Ectodermal cell (in vitro differentiated cells): ENCODE measurements around the gene MORF4L1. TPM values are rescaled to one million over a fixed set of nuclear protein-coding genes. Genes with fewer than 3 reads are reported as not detected.
"Not testable (repeated sequence)": the region's sequence is repeated elsewhere in the genome, so short reads cannot be mapped to it uniquely, and the experiment has no call there.

ENCODE experiments used
- H3K27ac ChIP-seq: 2 replicates; pipeline ENCODE4 v1.7.0; 2013; ENCODE audit warnings: mild to moderate bottlenecking, low read depth, low read length; ENCODE audit not compliant: insufficient read depth, poor library complexity, severe bottlenecking
- H3K27me3 ChIP-seq: 2 replicates; pipeline ENCODE4 v1.7.0; 2013; ENCODE audit warnings: mild to moderate bottlenecking, low read length; ENCODE audit not compliant: insufficient read depth, control insufficient read depth, poor library complexity, severe bottlenecking
- H3K36me3 ChIP-seq: one replicate; pipeline ENCODE4 v1.7.0; 2013; ENCODE audit warnings: low read length; ENCODE audit not compliant: control insufficient read depth, insufficient read depth
- H3K4me1 ChIP-seq: one replicate; pipeline ENCODE4 v1.7.0; 2013; ENCODE audit warnings: low read length; ENCODE audit not compliant: control insufficient read depth, insufficient read depth
- H3K4me3 ChIP-seq: 2 replicates; pipeline ENCODE4 v1.7.0; 2013; ENCODE audit warnings: low read depth, low read length, control low read depth; ENCODE audit not compliant: insufficient read depth
- H3K9me3 ChIP-seq: 2 replicates; pipeline ENCODE4 v1.7.0; 2013; ENCODE audit warnings: mild to moderate bottlenecking, low read length, moderate library complexity; ENCODE audit not compliant: control insufficient read depth
- WGBS, 2 experiments: methylation state at CpG; one replicate each; pipeline ENCODE4 v1.1.7; 2013; ENCODE audit warnings: missing lambda C conversion rate in 2 of 2; 5-methylcytosine and 5-hydroxymethylcytosine counted together
- polyA plus RNA-seq, 4 experiments: library from polyadenylated mRNA; stranded (reverse); fragments of 50-300 nt; gene quantifications; one replicate each; pipeline ENCODE4 v1.2.3, GENCODE V29; 2013

MORF4L1 gene, protein sequence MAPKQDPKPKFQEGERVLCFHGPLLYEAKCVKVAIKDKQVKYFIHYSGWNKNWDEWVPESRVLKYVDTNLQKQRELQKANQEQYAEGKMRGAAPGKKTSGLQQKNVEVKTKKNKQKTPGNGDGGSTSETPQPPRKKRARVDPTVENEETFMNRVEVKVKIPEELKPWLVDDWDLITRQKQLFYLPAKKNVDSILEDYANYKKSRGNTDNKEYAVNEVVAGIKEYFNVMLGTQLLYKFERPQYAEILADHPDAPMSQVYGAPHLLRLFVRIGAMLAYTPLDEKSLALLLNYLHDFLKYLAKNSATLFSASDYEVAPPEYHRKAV
- polyA plus RNA-seq (2013, experiment 1 of 4): 605 TPM
- 595 TPM for polyA plus RNA-seq (2013, experiment 2 of 4)
- polyA plus RNA-seq (2013, experiment 3 of 4): 457 TPM
- polyA plus RNA-seq (2013, experiment 4 of 4): 468 TPM

DNA sequence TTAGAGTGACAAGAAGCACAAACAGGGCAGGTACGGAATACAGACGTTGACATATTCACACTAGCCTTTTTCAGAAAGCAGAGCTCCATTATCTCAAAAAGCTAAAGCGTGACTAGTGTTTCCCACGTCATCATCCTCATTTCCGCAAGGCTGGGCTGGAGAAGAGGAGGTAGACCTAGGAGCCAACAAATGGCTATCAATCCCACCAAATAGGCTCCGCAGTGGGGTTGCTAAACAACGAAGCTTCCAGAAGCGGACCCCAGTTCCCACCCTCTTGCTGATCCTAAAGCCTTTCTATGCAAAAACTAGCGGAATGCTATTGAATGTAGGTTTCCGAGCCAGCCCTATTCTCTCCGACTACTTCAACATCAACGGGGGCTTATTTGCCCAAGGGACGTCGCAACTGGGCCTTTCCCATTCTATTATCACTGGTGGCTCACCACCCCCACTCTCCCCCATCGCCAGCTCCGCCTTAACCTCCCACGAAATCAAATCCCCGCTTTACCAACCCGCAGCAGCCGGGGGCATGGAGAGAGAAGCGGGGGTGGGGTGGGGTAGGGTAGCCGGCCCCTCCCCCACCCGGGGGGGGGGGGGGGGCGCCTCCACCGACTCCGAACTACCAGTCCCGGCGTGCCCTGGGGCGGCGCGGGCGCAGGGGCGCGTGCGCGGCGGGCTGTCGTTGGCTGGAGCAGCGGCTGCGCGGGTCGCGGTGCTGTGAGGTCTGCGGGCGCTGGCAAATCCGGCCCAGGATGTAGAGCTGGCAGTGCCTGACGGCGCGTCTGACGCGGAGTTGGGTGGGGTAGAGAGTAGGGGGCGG lies at the start of gene MORF4L1:
Gene MORF4L1, plus strand, starts transcription at position 736 of the 817 bp plus-strand sequence. CDS start 128 bp downstream, outside the sequence.
- Histone ChIP-seq H3K36me3 (no peaks in the 10 kb centered on the region), H3K4me3 (peak within 1 kb of the TSS; percentile 94), H3K27ac (peak within 1 kb of the TSS; percentile 99), H3K9me3 (no peaks in the 10 kb centered on the region), H3K4me1 (peaks cover 5% of the 10 kb centered on the region), H3K27me3 (no peaks in the 10 kb centered on the region)
- 5 to 6% methylated on average over 46 of the region's 52 CpGs for WGBS, 2 experiments

DNA sequence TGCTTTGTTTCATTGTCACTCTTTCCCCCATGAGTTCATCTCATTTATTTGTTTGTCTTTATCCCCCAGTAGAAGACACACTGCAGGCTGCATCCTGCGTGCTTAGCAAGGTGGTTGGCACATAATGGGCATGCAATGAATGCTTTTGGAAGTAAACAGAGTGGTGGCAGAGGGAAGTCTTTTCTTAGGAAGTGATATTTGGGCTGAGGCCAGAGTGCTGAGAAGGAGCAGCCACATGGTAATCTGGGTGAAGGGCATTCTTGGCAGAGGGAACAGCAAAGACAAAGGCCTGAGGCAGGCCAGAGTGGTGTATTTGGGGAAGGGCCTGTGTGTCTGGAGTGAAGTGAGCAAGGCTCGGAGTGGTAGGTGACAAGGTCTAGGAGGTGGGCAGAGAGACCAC lies 43.8 kb upstream of the MORF4L1 start:
- 90 to 94% methylated on average over 2 of the region's 2 CpGs for WGBS, 2 experiments
- Histone ChIP-seq H3K4me3 (no peak overlapping the region), H3K9me3 (no peaks in the 10 kb centered on the region), H3K36me3 (no peaks in the 10 kb centered on the region), H3K27me3 (no peaks in the 10 kb centered on the region), H3K27ac (no peak overlapping the region), H3K4me1 (no peaks in the 10 kb centered on the region)

DNA sequence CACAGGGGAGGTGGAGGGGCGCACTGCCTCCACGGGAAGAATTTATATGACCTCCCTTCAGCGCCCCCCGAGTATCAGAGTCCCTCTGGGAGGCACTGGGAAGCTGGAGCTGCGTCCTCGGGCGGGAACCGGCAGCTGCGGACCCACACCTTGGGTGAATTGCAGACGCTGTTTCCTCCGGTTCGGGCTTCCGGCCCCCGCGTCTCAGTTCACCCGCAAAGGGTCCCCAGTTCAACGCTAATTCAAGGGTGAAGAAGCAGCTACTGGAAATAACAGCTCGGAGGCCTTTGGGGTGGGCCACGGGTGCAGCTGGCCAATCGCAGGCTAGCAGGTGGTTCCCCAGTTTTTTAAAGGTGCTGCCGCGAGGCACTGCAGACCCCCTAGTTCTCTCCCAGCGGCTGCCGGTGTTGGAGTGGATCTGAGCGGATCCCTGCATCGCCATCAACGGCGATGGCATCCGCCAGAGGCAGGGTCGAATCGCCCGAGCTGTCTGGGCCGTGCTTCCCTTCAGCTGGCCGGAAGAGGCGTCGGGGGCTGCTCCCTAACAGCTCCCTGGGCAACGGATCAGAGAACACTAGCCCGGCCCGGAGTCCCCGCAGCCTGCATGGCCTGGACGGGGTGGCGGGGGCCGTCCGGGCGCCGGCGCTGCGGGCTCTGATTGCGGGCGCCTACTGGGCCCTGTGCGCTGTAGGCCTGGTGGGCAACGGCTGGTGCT lies 42.0 kb upstream of the MORF4L1 start:
- H3K9me3 ChIP-seq: no peaks in the 10 kb centered on the region
- 90% methylated on average over 52 of the region's 52 CpGs for WGBS, 2 experiments
- no peaks in the 10 kb centered on the region for H3K4me1 ChIP-seq
- H3K27me3 ChIP-seq: no peaks in the 10 kb centered on the region
- H3K27ac ChIP-seq: no peak overlapping the region
- no peak overlapping the region for H3K4me3 ChIP-seq
- H3K36me3 ChIP-seq: no peaks in the 10 kb centered on the region

DNA sequence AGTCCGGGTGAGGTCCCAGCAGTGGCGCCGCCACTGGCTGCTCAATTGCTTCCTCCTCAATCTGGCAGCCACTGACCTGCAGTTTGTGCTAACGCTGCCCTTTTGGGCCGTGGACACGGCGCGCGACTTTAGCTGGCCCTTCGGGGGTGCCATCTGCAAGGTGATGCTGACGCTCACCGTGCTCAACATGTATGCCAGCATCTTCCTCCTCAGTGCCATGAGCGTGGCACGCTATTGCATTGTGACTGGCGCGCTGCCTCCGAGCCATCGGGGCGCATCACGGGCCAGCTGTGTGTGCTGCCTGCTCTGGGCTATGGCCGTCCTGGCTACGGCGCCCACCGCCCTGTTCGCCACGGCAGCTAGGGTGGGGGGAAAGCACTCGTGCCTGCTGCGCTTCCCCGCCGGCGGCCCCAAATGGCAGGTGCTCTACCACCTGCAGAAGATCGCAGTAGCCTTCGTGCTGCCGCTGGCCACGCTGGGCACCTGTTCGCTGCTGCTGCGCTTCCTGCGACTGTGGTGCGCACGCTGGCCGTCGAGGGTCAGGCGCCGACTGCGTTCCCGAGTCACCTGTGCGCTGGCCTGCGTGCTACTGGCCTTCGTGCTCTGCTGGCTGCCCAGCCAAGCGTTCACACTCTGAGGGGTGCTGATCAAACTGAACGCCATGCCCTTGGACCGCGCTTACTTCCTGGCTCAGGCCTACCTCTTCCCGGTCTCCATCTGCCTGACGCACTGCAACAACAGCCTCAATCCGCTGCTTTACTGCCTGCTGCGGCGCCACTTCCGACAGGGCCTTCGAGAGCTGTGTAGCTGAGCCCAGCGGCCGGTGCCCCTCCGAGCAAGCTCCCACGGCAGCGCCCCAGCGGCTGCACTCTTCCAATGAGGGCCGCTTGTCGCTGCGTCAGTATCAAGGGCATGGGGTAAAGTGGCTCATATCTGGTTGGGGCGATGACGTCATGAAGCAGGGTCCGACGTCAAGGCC lies 41.2 kb upstream of the MORF4L1 start:
- Histone ChIP-seq H3K4me1 (no peaks in the 10 kb centered on the region), H3K36me3 (no peaks in the 10 kb centered on the region), H3K27ac (no peak overlapping the region), H3K4me3 (no peak overlapping the region), H3K27me3 (no peaks in the 10 kb centered on the region), H3K9me3 (no peaks in the 10 kb centered on the region)
- 93 to 94% methylated on average over 73 of the region's 73 CpGs for WGBS, 2 experiments

DNA sequence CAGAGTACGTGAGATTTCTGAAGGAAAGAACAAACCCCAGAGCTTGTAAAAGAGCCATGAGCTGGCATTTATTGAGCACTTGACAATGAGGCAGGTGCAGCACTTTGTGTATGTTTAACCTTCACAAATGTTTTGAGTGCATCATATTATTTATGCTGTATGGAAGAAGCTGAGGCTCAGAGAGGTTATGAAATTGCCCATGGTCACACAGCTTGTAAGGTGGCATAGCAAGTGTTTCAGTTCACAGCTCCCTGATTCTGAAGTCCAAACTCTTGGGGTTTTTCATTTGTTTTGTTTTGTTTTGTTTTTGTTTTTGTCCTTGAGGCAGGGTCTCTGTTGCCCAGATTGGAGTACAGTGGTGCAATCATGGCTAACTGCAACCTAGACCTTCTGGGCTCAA lies 36.4 kb upstream of the MORF4L1 start:
- H3K4me1 ChIP-seq: peaks cover 5% of the 10 kb centered on the region
- H3K36me3 ChIP-seq: no peaks in the 10 kb centered on the region
- no peaks in the 10 kb centered on the region for H3K9me3 ChIP-seq
- WGBS, 2 experiments: 94 to 96% methylated on average over 1 of the region's 1 CpG
- H3K27me3 ChIP-seq: no peaks in the 10 kb centered on the region
- no peak overlapping the region for H3K27ac ChIP-seq
- H3K4me3 ChIP-seq: no peak overlapping the region

DNA sequence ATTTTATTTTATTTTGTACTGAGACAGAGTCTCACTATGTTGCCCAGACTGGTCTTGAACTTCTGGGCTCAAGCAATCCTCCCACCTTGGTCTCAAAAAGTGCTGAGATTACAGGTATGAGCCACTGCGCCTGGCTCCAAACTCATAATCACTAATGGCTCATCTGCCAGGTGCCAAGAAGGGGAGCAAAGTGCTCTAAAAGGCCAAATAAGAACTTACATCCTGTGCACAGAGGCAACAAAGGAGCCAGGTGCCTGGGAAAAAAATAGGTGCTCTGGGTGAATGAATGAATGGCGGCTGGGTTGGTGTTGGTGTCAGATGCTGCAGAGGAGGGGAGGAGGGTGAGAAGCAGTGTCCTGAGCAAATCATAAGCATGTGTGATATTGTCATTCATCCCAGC lies 35.6 kb upstream of the MORF4L1 start:
- H3K27me3 ChIP-seq: no peaks in the 10 kb centered on the region
- H3K36me3 ChIP-seq: no peaks in the 10 kb centered on the region
- 71 to 79% methylated on average over 2 of the region's 2 CpGs for WGBS, 2 experiments
- H3K27ac ChIP-seq: no peak overlapping the region
- peaks cover 5% of the 10 kb centered on the region for H3K4me1 ChIP-seq
- no peaks in the 10 kb centered on the region for H3K9me3 ChIP-seq
- no peak overlapping the region for H3K4me3 ChIP-seq

DNA sequence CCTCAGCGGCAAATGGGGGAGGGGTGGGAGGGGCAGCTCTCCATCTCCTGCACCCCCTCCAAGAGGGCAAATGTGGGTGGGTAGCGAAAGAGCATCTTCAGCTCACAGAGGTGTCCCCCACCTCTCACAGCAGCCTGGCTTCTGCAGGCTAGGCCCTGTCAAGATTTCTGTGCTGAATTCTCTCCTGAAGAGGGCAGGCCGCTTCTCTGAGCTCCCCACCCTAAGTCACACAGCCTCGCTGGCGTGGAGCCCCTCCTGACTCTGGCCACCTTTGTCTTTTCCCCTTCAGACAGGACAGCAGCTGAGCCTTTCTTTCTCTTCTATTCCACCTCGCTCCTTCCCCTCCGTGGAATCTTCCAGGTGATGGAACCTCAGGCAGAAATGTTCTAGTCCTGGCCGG lies 35.1 kb upstream of the MORF4L1 start:
- H3K27ac ChIP-seq: no peak overlapping the region
- WGBS, 2 experiments: 70 to 71% methylated on average over 8 of the region's 8 CpGs

DNA sequence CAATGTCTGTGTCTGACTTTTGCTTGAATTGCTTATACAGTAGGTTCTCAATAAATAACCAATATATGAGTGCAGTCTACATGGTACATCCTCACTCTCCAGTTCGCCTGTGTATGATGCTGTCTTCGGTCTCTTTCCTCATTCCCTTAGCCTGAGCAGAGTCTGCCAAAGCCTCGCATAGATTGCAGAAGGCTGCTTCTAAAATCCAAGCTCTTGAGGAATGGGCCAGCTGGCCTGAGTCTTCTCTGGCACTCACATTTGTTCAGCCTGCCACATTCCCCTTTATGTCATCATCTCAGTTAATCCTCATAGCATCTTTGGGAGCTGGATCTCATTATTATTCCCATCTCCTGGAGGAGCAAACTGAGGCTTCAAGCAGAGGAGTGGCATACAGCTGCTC lies 34.2 kb upstream of the MORF4L1 start:
- Histone ChIP-seq H3K9me3 (no peaks in the 10 kb centered on the region), H3K4me3 (no peak overlapping the region), H3K27me3 (no peaks in the 10 kb centered on the region), H3K36me3 (no peaks in the 10 kb centered on the region), H3K27ac (no peak overlapping the region), H3K4me1 (peaks cover 5% of the 10 kb centered on the region)
- WGBS, 2 experiments: 90 to 93% methylated on average over 3 of the region's 3 CpGs

More for the DNA sequence above, 35.1 kb upstream of the MORF4L1 start:
- no peaks in the 10 kb centered on the region for H3K27me3 ChIP-seq
- no peak overlapping the region for H3K4me3 ChIP-seq
- peaks cover 5% of the 10 kb centered on the region for H3K4me1 ChIP-seq
- H3K36me3 ChIP-seq: no peaks in the 10 kb centered on the region
- H3K9me3 ChIP-seq: no peaks in the 10 kb centered on the region

DNA sequence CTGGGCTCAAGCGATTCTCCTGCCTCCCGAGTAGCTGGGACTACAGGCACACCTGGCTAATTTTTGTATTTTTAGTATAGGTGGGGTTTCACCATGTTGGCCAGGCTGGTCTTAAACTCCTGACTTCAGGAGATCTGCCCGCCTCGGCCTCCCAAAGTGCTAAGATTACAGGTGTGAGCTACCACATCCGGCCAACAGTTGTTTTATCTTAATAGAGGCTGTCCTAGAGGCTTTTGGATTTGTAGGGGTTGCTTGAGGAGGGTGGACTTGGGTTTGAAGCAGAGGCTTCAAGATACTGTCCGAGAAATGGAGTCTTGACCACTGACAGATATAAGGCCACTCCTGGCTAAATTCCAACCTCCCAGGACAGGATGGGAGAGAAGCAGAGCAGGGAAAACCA lies 33.5 kb upstream of the MORF4L1 start:
- 91 to 92% methylated on average over 6 of the region's 6 CpGs for WGBS, 2 experiments
- H3K36me3 ChIP-seq, H3K9me3 ChIP-seq, H3K27ac ChIP-seq, H3K4me3 ChIP-seq, H3K27me3 ChIP-seq, H3K4me1 ChIP-seq: not testable (repeated sequence)
